HuH-7 (cell line): Measurements from ENCODE around the gene TMEM143.
"Not testable (repeated sequence)": the region's sequence is repeated elsewhere in the genome, so short reads cannot be mapped to it uniquely, and the experiment has no call there.

Source experiments
- DNase-seq: peaks from one replicate; pipeline ENCODE4 v3.0.0; 2011; ENCODE audit warnings: low spot score

Gene TMEM143

DNA sequence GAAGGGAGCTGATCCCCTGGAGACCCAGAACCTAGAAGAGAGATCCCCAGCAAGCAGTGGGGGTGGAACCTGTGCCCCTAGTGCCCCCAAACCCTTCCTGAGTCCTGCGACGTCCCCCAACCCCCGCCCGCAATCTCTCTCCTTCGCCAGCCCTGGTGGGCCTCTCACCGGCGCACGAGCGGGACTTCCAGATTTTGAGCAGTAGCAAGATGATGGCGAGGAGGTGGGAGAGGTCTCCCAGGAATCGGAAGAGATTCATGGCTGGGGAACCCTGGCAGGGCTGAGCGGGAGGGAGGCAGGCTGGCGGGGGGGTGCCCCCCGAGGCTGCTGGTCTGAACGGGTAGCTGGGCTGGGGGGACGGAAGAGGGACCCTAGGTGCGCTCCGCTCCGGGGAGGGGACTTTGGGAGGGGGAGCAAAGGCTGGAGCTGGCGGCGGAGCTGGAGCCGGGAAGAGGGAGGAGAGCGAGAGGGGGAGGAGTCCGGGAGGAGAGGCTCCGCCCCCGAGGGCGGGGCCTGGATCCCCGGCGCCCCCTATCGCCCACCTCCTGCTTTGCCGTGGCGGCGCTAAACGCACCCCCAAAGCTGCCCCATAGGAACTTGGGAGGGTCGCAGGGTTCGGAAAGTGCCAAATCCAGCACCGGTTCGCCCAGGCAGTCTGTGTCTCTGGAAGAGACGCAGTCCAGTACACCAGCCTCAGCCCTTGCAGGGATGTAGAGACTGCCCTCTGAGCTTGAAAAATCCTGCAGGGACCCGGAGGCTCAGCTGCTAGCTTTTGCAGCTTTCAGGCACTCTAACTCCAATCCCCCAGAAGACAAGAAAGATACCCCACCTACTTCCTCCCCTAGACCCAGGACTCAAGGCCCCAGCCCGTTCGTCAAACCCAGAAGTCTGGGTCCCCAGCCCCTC, 27.6 kb upstream of the TMEM143 start, which contains the start of gene KDELR1:
Gene KDELR1, minus strand, starts transcription at position 452 of the 906 bp plus-strand sequence. Its CDS starts 193 bp downstream, at position 259.
- peak; percentile 85 for DNase-seq

DNA sequence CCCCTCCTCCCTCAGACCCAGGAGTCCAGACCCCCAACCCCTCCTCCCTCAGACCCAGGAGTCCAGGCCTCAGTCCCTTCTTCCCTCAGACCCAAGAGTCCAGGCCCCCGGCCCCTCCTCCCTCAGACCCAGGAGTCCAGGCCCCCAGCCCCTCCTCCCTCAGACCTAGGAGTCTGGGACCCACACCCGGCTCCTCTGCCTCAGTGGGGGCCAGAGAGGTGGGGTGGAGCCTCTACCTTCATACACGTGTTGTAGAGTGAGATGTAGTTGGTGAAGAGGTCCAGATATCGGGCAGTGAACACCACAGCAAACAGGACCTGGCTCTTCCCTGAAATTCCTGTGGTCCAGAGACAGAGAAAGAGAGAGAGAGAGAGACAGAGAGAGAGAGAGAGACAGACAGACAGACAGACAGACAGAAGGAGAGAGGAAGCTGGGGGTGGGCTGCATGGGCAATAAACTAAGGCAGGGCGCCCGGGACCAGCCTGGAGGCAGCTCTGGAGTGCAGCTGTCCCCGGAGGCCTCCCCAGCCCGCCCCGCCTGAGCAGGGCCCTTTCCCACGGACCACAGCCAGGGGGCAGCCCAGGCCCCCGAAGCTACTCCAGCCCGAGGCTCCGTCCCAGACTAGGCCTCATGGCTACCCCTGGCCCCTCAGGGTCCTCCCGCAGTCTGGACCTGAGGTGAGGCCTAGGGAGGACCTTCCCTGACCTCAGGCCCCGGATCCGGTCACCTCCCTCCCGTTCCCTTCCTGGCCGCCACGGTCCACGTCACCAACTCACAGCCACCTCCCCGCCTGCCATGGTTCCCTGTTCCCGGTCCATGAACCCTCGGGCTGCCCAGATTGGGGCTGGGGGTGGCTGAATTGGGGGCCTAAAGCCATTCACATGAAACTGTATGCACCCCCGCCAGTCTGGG, 26.7 kb upstream of the TMEM143 start:
- DNase-seq, result peak; percentile 70

DNA sequence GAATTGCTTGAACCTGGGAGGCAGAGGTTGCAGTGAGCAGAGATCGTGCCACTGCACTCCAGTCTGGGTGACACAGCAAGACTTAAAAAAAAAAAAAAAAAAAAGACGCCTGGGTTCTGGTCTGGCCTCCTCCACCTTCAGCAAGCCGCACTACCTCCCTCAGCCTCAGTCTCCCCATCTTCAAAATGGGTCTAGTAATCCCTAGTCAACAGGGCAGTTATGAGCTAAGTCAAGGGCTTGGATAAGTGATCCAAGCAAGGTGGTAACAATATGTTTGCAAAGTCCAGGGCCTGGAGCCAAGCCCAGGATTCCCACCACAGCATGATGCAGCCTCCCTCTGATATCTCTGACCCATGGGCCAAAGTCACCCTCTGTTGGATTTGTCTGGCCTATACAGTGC, 23.2 kb upstream of the TMEM143 start:
- no peak for DNase-seq

DNA sequence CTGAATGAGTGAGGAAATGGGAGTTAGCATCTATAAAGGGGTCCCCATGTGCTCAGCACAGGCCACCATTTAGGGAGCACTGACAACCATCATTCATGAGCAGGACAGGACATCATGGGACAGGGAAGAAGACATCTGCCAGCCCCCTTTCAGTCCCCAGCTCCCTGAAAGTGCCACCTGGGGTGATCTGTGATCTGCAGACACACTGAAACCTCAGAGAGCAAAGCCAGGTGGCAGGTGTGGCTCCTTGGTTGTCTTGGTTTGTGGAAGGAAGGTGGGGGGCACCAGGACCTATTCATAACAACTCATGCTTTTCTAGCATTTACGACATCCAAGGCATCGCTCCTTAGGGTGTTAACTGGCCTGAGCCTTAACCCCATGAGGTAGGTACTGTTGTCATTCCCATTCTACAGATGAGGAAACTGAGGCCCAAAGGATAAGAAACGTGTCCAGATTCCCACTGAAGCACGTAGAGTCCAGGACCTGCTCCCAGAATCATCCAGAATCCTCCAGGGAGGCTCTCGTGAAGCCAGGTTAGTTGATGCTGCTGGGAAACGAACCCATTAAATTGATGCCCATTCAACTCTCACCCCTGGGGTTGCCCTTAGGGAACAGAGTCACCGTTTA, 21.8 kb upstream of the TMEM143 start:
- DNase-seq, result no peak

DNA sequence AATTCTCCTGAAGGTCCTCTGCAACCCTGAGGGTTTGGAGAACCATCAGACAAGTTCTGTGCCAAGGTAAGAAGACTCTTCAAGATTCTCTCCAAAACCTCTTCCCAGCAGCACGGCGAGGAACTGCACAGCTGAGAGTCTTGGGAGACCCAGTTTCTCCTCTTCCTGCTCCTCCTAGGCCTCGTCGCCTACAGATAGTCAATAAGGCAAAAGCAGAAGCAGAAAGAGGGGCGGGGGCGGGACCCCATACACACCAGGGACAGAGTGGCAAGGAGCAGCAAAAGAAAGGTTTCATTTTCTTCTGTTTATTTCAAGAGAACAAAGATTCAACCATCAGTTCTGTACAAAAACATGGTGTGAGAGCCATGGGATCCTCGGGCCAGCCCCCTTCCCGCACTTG, 18.5 kb upstream of the TMEM143 start:
- DNase-seq, result no peak

DNA sequence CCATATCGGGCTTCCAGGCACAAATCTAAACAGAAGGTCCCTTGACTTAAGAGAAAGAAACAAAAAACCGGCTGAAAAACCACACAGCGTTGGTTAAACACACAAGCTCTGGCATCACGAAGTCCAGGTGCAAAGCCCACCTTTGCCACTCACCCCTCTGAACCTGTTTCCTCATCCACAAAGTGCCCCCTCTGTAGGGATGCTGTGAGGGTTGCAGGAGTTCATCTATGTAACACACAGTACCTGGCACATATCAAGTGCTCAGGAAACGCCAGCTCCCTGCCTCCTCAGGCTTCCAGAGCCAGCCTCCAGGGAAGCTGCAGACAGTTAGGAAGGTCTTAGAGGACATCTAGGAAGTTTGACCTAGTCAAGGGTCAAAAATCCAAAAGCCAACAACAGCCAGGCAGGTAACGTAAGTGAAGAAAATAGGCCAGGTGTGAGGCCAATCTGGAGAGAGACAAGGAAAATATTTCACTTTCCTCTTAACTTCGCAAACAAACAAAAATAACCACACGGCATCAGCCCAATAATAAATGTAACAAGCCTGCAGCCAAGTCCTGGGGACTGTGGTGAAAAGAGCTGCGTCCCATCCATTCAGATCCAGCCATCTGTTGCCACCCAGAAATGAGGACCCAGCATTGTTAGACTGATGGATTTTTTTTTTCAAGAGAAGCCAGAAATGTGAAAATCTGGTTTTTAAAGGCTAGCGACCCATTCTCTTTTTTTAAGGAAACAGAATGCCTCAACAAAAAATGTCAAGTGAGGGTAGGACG, 17.6 kb upstream of the TMEM143 start:
- DNase-seq, result no peak

DNA sequence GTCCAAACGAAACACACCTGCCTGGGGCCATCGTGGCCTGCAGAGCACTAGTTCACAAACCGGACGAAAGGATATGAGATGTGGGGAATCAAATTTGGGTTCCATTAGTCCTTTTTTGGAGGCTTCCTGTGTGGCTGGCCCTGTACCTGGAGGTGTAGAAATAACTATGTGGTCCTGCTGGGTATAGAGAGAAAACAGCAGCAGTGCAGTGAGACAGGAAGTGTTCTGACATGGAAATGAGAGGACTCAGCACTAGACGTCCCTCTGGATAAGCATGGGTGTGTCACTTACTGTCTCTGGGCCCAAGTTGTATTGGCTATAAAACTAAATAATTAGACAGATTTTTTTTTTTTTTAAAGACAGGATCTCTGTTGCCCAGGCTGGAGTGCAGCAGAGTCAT, 15.3 kb upstream of the TMEM143 start:
- no peak for DNase-seq

DNA sequence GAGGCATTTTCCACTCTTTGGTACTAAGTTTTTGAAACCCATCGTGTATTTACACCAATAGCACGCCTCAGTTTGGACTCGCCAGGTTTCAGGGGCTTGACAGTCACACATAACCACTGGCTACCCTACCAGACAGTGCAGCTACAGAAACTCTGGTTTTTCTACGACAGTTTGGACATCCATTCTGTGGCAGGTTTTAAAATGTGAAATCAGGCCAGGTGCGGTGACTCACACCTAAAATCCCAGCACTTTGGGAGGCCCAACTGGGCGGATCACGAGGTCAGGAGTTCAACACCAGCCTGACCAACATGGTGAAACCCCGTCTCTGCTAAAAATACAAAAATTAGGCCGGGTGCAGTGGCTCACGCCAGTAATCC, 14.4 kb upstream of the TMEM143 start:
- DNase-seq, result no peak

DNA sequence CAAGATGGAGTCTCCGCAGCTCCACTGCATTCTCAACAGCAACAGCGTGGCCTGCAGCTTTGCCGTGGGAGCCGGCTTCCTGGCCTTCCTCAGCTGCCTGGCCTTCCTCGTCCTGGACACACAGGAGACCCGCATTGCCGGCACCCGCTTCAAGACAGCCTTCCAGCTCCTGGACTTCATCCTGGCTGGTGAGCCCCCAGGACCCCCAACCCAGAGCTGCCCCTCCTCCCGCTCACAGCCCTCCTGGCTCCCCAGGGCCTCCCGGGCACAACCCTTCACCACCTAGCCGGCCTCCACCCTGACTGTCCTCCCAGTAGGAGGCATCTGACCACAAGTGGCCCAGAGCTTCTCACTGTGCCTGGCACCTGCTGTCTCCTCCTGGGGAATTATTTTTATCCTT, 9.8 kb upstream of the TMEM143 start:
- DNase-seq, result no peak

DNA sequence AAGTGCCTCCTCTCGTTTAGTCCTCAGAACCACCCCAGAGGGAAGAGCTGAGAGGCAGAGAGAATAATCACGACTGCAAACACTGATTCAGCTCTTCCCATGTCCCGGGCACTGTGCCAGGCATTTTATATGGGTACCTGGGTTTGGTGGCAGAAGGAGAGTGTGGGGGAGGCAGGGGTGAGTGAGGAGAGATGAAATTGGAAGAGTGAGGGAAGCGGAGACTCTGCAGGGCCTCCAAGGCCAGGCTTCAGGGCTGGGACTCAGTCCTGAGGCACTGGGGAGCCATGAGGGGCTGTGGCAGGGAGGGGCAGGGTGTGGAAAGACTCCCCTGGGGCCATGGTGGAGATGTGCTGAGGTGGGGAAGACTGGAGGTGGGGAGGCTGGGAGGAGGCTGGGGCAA, 9.2 kb upstream of the TMEM143 start:
- DNase-seq, result no peak

DNA sequence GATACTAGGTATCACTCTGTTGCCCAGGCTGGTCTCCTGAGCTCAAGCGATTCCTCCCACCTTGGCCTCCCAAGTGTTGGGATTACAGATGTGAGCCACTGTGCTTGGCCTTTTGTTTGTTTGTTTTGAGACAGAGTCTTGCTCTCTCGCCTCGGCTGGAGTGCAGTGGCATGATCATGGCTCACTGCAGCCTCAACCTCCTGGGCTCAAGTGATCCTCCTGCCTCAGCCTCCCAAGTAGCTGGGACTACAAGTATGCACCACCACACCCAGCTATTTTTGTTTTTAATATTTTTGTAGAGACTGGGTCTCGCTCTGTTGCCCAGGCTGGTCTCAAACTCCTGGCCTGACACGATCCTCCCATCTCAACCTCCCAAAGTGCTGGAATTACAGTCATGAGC, 8.0 kb upstream of the TMEM143 start:
- not testable (repeated sequence) for DNase-seq

DNA sequence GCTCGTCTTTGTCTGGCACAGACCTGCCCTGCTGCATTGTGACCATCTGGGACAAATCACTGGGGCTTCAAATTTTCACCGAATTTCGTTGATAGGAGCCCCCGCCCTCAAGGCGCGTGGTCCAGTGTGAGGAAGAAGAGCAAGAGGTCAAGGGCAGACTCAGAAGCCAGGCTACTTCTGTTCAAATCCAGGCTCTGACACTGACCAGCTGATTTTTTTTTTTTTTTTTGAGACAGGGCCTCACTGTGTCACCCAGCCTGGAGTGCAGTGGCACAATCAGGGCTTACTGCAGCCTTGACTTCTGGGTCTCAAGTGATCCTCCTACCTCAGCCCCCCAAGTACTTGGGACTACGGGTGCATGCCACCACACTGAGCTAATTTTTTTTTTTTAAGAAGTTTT, 7.6 kb upstream of the TMEM143 start:
- DNase-seq, result no peak

DNA sequence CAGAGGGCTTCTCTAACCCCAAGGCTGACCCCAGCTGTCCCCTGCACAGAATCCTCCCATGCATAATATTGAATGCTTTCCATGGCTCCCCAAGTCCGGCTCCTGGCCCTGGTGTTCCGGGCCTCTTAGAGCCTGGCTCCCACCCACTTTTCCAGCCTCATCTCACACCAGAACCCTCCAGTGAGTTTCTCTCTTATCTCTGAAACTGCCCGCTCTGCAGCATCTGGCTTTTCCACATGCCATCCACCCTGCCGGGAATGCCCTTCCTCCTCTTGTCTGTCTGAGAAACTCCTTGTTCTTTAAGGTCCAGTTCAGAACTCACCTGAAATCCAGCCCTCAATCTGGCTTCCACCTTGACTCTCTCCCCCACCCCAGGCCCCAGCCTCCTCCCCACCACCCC, 7.2 kb upstream of the TMEM143 start:
- no peak for DNase-seq

DNA sequence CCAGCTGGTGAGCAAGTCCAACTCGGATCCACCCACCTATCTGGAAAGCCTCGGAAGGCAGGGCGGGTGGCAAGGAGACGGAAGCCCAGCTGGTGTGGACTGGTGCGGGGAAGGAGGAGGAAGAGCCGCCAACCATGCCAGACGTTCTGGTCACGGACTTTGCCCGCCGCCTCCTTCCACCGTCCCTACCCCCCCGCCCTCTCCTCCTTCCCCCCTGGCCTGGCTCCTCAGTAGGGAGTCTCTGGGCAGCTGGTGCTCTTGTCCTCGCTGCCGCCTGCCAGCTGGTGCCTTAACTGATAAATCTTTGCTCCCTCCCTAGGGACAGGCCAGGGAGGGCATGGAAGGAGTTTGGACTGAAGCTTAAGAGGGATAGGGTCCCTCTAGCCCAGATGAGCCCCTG, 5.2 kb upstream of the TMEM143 start:
- DNase-seq, result no peak

DNA sequence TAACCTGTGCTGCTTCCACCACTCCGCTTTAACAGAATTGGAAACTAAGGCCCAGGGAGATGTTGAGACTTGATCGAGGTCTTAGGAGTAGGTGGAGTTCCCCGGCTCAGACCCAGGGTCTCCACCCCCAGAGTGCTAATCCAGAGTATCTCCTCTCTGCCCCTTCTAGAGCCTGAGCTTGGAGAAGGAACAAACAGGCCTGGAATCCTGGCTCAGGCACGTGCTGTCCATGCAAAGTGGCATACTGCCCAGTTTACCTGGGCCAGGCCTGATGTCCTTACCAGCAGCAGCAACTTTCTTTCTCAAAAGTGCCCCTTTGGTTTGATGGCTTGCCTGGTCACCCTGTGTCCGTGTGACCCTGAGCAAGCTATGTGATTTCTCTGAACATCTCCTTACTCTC, 4.1 kb upstream of the TMEM143 start:
- no peak for DNase-seq

DNA sequence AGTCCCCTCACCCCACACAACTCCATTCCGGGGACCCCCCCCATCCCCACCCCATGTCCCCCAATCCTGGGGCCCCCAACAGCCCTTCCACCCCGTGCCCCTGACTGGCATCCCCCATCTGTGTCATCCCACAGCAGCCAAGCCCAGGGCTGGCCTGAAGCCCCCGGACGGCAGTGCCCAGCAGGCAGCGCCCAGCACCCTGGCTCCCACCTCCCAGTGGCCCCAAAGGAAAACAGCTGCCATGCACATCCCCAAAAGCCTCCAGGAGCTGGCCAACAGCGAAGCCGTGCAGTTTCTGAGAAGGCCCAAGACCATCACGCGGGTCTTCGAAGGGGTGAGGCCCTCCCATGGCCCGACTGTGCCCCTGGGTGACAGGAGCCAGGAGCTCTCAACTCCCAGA, 1.9 kb upstream of the TMEM143 start:
- no peak for DNase-seq

DNA sequence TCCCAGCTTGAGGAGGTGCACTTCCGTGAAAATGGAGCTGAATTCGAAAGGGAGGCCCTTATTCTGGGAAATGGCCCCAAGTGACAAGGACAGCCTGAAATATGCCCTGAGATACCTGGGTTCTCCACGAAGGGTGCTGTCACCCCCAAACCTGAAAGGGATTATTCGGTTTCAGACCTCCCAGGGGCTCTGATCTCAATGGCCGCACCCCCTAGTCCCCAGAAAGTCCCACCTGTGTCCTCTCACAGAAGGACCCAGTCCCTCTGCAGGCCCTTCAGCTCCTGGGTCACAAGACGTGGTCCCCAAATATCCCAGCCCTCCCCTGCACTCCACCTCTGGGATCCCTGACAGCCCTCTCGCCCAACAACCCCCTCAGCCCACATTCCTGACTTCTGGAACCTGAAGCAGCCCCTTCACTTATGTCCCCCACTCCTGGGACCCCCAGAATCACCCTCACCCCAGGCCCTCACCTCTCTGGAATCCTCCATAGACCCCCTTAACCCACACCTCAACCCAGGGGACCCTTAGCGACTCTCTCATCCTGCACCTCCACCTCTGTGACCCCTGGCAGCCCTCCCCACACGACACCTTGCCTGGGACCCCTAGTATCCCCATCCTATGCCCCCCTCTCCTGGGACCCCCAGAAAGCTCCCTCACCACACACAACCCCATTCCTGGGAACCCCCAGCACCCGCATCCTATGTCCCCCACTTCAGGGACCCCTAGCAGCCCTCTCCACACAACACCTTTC, 1.0 kb upstream of the TMEM143 start:
- DNase-seq, result no peak

DNA sequence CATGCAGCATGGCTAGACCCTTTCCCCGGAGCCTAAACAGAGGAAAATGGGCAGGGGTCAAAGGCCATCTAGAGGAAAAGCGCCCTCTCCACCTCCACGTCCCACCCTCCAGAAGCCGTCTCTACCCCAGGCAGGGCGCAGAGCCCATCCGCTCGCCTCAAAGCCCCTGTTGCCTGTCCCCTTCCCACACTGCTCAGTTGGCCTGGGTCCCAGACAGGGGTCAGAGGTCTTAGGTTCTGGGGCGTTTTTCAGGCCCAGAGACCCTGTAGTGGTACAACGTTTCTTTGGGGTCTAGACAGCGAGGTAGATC, 285 bp downstream of the TMEM143 start:
- no peak for DNase-seq

DNA sequence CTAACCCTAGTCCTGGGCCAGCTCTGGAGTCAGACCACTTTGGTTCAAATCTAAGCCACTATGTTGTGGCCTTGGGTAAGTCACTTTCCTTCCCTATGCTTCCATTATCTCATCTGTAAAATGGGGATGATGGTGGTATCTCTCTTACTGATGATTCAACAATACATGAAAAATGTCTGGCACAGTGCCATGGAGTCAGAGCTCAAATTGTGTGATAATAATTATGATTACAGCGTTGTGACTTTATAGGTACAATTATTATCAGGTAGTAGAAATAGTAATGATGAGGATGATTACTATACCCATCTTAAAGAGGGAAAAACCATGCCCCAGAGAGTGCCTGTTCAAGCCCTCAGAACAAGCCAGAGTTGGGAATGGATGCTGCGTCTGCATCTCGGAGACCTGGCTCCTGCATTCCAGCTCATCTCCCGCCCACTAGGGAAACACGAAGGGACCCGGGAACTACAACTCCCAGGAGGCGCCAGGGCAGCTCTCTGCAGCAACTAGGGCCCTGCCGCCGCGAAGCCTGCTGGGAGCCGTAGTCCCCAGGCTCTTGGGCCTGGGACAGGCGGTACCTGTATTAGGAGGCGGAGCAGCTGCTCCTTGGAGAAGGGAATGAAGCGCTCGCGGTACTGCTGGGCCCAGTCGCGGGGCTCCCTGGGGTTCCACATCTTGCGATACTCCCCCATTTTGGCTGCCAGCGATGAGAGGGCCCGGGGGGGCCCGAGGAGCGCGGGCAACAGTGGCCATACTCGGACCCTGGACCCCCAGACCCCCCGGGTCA, 832 bp downstream of the TMEM143 start:
- peak; percentile 79 for DNase-seq

DNA sequence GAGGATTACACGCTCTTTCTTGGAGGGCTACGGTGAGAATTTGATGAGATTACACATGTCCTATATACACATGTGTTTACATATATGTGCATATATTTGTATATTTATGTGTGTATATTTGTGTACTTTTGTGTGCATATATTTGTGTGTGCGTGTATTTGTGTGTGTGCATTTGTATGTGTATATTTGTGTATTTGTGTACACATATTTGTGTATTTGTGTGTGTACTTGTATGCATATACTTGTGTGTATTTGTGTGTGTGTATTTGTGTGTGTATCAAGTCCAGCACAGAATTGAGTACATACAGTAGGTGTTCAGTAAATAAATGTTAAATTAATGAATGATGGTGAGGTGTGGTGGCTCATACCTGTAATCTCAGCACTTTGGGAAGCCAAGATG, 1.8 kb downstream of the TMEM143 start:
- DNase-seq, result no peak
